Measurements from ENCODE around the gene ACTC1.
"Not testable (repeated sequence)": the region's sequence is repeated elsewhere in the genome, so short reads cannot be mapped to it uniquely, and the experiment has no call there.

Gene ACTC1
- total RNA-seq: 0 to 1.8 (median 0) reads per million in 17 experiments

DNA sequence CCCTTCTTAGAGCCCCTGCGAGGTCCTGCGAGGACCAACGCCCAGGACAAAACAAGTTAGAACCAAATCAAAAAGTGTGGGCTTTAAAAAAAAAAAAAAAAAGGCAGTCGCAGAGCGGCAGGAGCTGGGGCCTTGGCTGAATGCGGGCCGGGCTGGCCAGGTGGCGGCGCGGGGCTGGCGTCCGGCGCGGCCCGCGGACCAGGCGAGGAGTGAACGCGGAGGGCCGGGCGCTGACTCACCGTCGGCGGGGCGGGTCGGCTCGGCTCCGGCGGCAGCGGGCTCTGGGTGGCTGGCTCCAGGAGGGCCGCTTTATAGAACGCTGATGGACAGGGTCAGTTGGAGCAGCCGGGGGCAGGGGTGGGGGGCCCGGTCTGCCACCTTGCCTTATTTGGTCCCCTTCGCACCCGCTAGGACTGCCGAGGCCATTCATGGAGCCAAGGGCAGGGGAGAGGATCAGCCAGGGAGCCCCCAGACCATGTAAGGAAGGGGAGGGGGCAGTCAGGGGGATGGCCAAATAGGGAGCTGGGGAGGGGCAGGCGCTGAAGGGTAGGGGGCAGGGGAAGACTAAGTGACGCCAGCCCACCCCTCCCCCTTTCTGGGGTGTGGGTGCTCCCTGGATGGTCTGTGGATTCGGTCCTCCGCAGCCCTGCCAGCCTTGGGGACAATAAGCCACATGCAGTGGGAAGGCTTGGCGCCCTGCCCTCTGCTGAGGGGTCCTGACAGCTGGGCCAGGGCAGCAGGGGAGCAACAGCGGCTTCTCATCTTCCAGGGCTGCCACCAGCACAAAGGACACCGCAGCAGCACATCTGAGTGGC lies at the start of gene ACTC1:
ACTC1 (minus strand) TSS at position 283 of the 815 bp plus-strand sequence. CDS start 741 bp downstream, outside the sequence.
- peak in 1 of 4 experiments; percentile 5 for DNase-seq

DNA sequence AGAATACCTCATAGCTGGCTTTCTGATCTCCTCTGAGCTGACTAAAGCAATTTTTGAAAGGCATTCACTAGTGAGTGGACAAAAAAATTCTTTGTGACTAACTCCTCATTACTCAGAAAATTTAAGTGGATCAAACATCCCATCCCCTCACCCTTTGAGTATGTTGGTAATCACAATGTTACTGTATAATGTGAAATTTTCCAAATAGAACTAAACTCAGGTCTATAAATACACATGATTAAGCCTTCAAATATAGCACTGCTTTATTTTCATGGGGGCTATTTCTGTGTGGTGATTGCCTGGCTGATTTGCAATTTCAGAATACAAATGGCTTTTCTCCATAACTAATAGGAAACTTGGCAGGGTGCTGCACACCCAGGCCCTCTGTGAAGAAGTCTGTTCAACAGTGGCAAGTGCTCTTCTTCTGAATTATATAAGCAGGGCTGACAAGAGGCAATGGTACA lies 45.9 kb upstream of the ACTC1 start:
- no peak for DNase-seq

DNA sequence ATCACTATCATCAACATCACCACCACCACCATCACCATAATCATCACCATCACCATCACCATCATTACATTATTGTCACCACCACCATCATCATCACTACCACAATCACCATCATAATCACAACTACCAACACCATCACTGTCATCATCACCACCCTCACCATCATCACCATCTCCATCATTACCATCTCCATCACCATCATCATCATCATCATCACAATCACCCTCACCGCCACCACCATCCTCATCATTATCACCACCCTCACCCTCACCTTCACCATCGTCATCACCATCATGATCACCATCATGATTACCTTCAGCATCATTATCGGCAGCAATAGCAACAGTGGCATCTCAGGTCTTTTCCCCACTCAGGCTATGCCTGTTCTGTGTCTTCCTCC lies 42.9 kb upstream of the ACTC1 start:
- no peak for DNase-seq

DNA sequence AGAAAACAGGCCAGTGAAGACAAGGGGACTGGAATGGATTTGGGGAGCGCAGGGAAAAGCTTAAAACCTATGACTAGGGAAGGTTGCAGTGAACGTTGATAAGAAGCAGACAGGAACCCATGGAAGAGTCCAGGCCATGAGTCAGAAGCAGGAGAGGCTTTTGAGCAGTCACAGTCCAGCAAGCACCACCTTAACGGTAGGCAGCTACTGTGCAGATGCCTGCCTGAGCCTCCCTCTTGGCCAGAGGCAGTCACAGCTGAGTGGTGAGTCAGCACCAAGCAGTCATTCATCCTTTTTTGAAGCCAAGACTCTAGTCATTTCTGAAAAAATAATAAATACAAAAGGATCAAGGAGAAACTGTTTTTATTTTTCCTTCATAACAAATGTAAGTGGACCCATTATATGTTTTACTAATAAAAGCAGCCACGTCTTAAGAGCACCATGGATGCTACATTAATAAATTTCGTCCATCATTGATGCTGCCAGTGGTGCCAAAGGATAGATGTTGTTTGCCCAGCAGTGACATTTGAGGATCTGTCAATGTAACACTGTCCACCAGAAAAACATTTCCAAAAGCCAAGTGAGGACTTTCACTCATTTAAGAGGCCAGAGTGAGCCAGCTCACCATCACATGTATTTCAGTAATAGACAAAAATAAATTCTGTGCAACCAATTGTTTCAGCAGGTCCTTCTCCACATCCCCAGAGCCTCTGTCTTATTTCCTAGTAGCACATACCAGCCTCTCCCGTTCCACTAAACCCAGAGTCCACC lies 42.1 kb upstream of the ACTC1 start:
- no peak for DNase-seq

DNA sequence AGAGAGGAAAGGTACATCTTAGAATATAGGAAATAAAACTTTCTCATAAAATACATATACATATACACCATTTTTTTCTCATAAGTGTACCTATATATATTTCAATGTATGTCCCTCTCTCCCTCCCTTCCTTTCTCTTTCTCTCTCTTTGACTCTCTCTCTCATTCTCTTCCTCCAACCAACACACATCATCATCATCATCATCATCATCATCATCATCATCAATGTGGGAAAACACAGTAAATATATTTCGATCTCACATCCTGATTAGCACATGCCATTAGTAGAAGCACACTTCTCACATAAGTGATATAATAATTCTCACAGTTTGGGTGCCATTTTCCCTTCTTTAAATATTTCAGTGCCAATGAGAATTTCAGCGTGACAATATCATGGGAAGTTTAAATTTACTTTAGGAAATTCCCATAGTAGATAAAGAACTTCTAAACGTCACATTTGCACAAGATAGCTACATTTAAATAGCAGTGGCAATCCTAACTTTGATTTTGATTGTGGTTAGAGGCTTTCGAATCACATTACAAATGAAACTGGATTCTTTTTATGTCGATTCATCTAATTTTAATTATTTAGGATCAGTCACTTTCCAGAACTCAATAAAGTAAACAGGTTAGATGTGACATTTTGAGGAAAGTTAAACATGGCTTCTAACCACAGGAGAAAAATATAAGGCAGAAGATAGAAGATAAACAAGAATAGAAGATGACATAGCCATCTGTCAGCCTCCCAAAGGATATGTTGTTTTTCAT lies 33.0 kb upstream of the ACTC1 start:
- no peak for DNase-seq

DNA sequence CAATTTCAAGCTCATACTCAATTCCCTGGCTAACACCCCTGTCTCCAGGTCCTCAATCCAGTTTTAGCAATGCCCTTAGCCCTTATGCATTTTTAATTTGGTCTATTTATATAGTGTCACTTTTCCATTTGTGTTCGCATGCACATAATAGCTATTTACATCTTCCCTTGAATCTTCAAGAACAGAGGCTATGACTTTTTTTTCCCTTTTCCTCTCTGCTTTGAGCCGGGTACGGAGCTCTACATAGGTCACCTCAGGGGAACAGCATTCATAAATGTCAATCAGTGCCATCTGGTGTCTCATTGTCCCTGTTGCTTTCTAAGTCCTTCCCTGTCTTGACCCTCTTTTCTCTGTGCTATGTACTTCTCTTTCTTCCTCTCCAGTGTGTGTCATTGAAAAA lies 26.5 kb upstream of the ACTC1 start:
- DNase-seq: no peak

DNA sequence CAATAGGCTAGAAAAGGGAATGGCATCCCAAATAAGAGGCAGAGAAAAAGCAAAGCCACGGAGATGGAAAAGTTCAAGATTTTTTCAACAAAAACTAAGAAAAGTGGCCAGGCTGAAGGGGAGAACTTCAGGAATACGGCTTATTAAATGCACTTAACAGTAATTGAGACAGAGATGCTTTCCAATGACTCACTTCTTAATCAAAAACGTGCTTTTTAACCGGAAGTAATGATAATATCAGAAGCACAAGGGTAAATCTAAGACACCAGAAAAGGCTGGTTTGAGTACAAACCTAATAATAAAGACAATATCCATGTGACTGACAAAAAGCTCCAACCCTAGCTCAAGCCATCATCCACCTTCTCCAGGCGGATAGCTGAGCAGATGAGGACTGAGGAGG lies 24.8 kb upstream of the ACTC1 start:
- DNase-seq: no peak

DNA sequence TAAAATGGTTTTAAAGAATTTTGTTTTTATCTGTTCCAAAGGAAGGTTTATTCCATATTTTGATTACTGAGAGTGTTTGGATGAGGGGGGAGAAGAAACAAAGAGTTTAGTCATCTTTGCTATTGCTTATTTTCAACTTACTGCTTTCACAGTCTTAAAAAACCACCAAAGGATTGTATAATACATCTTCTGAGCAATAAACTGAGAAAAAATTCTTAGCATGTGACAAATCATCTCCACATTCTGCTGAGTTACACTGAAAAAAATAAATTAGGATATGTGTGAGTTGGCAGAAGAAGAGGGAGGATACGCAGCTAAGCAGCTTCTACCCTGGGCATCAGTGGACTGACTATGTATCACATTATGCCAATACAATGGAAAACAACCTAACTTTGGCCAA lies 23.2 kb upstream of the ACTC1 start:
- DNase-seq: no peak

DNA sequence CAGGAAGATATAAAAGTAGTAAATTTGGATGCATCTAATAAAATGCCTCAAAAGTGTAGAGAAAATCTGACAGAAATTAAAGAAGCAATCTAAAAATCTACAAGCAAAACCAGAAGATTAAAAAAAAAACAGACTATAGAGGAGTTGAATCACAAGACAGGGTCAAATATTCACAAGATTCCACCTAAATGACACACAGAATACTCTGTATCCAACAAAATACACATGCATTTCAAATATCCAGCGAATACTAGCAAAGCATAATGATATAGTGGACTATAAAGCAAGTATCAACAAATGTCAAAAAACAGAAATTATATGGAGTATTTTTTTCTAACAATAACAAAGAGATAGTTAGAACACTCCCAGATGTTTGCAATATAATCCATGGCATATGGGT lies 20.5 kb upstream of the ACTC1 start:
- DNase-seq: no peak

DNA sequence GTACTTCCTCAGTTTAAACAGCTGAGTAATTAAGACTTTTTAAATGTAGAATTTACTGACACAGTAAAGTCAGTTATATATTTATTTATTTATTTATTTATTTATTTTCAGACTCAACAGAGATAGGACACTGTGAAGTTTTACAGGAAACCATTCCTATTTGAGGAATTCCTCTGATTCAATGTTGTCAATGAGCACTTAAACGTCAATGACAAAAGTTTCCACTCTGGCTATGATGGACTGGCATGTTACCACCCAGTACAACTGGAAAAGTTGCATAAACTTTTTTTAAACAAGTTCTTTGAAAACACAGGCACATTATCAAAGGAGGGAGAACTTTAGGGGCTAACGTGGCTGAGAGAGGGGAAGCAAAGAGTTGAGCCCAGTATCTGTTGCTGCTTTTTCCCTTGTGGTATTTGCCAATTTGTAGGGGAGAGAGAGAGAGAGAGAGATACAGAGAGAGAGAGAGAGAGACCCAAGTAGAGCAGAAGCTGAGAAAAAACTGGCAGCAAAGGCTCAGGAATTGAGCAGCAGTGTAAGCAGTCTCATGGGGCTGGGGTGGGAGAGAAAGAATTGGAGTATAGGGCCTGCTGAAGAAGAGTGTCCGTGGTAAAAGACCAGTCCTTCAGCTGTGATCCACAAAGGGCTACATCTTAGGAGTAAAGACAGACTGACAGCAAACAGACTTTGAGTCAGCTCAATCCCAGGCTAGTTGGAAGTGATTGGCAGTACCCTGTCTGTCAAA lies 18.3 kb upstream of the ACTC1 start:
- no peak for DNase-seq

DNA sequence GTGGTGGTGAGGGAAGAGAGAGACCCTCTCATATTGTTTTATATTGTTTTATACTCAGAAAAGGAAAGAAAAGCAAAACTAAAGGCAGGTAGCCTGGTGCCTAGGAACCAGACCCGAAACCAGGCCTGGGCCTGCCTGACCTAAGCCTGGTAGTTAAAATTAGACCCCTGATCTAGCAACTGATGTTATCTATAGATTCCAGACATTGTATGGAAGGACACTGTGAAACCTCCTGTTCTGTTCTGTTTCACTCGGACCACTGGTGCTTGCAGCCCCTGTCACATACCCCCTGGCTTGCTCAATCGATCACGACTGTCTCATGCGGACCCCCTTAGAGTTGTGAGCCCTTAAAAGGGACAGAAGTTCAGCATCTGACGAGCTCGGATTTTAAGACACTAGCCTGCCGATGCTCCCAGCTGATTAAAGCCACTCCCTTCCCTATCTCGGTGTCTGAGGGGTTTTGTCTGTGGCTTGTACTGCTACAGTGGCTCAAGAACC lies 17.6 kb upstream of the ACTC1 start:
- not testable (repeated sequence) for DNase-seq

DNA sequence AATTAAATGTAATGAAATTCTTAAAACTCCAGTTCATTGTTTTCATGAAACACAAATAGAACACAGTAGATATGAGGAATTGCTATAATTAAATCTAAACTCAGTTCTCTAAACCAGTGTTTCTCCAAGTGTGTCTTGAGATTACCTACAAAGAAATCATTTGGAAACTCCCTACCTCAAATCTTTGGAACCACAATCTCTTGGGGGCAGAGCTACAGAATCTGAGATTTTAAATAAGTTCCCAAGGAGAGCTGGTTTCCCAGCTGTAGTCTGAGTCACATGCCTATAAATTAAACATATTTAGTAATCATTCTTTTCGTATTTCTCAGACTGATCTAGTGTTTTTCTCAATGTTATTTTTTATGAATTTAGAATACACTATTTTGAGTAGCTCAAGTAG lies 17.0 kb upstream of the ACTC1 start:
- DNase-seq: no peak

DNA sequence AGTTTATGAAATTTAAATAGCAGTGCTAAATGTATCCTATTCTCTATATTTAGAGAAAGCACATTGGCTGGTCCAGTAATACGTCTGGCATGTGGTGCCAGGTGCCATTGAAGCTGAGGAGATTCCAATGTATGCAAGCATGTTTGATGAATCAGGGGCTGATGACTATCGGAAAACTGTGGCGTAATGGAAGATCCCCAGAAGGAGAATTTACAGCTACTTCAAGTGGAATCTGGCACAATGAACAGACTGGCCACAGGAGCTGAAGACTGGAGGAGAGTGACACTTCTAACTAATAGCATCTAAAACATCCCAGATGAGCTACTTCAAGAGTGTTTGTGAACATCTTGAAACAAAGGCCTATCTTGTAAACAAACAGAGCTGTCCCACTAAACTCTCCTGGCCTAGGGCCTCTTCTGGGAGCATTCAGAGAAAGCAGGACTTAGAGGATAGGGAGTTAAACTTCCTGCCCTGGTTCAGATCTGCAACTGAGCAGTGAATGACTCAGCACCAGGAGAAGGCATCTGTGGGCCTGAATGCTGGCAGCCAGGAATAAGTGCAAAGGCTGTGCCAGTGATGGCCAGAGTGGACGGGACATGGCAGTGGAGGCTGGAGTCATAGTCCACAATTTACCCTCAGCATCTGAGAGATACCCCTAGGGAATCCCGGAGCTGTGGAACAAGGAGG lies 15.2 kb upstream of the ACTC1 start:
- DNase-seq: no peak

DNA sequence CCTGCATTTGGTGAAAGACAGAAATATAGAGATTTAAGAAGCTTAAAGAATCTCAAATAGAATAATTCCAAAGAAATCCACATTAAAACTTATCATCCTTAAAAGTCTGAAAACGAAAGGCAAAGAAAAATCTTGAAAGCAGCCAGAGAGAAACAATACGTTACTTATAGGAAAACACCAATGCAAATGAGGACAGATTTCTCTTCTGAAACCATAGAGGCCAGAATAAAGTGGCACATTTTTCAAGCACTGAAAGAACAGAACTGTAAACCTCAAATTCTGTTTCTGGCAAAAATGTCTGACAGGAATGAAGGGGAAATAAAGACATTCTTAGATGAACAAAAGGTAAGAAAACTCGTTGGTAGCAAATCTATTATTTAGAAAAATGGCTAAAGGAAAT lies 13.8 kb upstream of the ACTC1 start:
- DNase-seq: no peak

DNA sequence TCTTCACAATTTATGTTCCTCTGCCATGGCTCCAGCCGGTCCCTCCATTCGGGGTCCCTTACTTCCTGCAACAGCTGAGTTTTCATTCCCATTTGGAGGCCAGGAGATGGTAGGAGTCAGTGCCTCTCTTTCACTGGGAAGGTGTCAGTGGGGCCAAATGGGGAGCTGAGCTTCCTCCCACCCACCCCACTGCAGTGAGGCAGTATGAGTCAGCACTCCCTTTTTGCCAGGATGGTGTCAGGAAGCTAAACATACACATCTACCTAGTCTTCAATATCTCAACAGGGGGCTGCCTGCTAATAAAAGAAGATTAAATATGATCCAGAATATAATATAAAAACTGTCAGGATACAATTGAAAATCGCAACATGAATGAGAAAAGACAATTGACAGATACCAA lies 12.7 kb upstream of the ACTC1 start:
- DNase-seq: no peak

DNA sequence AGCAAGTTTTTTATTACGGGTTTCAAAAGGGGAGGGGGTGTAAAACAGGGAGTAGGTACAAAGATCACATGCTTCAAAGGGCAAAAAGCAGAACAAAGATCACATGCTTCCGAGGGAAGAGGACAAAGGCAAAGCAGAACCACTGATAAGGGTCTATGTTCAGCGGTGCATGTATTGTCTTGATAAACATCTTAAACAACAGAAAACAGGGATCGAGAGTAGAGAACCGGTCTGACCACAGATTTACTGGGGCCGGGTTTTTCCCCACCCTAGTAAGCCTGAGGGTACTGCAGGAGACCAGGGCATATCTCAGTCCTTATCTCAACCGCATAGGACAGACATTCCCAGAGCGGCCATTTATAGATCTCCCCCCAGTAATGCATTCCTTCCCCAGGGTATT lies 11.9 kb upstream of the ACTC1 start:
- DNase-seq: not testable (repeated sequence)

DNA sequence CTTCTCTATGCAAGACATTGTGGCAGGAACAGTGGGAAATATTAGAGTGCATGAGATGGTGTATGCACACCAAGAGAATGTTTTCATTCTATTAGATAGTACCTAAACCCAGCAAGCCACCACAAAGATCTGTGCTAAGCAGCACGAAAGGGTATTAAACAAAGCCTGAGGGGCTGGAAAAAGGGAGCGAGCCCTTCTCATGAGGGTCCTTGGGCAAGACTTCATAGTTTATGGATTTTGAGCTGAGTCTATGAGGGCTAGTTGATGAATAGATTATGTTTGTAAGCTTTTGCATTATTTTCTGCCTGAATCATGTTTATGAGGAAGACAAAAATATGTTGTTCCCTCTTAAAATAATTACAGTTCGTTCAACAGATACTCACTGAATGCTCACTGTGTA lies 9.4 kb upstream of the ACTC1 start:
- no peak for DNase-seq

DNA sequence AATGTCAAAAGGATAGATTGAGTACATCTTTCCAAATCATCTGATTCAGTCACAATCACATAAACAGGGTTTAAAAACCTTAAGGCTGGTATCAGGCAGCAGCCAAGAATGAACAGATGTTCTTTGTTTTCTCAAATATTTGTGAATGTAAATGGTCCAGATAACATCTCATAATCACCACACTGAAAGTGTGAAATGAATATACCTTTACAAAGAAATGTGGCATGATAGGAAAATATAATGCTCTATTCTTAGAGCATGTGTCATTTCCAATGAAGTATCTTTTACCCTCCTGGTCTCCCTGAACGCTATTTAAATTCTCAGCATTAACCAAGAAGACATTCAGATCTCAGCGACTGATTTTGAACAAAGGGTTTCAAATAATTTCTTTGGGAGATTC lies 8.8 kb upstream of the ACTC1 start:
- no peak for DNase-seq

DNA sequence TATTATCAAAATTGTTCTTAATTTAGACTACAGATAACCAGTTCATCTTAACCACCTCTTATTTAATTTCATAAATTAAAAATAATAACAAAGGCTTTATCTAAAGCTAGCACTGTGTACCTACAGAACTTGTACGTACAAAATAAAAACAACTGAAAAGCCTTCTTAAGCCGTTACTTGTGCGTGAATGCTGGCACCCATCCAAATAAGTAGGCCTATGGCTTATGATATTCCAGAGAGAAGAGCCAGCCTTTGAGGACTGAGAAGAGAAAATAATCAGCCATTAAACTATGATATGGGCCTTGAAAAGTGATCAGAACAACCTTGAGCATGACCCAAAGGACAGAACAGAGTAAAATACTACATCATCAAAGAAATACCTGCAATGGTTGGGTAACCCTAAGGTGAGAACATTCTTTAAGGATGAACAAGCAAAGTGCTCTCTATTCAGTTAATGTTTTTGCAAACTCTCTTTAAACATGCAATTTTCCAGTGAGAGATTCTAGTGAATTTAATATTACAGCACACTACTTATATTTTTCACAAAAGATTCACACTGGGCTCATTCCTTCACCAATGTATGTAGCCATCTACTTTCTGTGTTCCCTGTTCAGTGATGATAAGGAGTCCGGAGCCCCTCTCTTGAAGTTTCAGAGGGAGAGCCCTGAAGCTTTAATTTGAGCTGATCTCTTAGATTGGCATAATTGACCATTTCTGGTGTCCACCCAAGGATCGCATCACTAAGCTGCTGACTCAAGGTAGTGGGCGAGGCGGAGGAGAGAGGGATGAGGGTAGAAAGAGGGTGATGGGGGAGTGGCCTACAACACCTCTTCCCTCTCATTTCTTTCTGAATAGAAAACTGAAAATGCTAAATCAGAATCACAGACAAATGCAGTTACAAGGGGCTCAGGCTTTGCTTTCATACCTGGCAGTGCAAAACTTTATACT lies 7.7 kb upstream of the ACTC1 start:
- DNase-seq: no peak

DNA sequence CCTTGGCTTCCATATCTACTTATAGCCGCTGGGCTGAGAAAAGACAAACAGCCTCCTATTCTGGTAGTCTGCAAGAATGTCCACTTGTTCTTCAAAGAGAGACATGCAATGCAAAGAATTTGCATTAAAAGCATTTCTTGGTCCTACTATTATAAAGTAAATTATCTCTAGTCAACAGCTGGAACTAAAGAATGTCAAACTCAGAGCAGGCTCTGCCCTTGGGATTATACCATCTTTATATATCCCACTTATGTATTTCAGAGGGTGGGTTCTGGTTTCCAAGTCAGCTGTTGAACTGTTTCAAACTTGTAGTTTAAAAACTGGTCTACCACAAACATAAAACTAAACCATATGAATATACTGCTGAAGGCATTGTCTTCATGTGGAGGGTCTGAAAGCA lies 7.0 kb upstream of the ACTC1 start:
- no peak for DNase-seq
